Hematopoietic multipotent progenitor cell (in vitro differentiated cells): Measurements from ENCODE around the gene C19orf12. TPM values are rescaled to one million over a fixed set of nuclear protein-coding genes. Genes with fewer than 3 reads are reported as not detected.

Experiments used
- DNase-seq, 3 donors: peaks; one replicate each; pipeline ENCODE4 v3.0.0-alpha.2; 2011 to 2015; ENCODE audit warnings: low read depth in 2 of 3, low spot score in 2 of 3
- total RNA-seq: library from RNA; depleted of rRNA; stranded (reverse); fragments of >200 nt; gene quantifications from one replicate; pipeline ENCODE4 v1.2.3, GENCODE V29; 2012

The C19orf12 gene
- total RNA-seq, 1 donor: 15.9 TPM

DNA sequence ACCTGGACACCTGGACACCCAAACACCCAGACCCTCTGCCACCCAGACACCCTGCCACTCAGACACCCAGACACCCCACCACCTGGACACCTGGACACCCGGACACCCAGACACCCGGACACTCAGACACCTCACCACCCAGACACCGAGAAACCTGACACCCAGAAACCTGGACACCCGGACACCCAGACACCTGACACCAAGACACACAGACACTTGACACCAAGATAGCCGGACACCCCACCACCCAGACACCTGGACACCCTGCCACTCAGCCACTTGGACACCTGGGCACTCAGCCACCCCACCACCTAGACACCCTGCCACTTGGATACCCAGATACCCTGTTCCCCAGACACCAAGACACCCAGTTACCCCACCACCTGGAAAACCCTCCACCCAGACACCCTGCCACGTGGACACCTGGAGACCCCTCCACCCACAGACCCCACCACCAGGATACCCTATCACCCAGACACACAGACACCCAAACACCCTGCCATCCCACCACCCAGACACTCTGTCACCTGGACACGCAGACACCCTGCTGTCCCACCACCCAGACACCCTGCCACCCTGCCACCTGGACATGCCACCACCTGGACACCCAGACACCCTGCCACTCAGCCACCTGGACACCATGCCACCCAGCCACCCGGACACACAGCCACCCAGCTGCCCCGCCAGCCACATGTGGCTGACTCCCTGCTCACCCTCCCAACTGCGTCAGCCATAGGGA, 17.4 kb downstream of the C19orf12 start:
- DNase-seq: no peak

GRCh38 chr19:29696565-29696846, 18.6 kb downstream of the C19orf12 start:
- no peak for DNase-seq

DNA sequence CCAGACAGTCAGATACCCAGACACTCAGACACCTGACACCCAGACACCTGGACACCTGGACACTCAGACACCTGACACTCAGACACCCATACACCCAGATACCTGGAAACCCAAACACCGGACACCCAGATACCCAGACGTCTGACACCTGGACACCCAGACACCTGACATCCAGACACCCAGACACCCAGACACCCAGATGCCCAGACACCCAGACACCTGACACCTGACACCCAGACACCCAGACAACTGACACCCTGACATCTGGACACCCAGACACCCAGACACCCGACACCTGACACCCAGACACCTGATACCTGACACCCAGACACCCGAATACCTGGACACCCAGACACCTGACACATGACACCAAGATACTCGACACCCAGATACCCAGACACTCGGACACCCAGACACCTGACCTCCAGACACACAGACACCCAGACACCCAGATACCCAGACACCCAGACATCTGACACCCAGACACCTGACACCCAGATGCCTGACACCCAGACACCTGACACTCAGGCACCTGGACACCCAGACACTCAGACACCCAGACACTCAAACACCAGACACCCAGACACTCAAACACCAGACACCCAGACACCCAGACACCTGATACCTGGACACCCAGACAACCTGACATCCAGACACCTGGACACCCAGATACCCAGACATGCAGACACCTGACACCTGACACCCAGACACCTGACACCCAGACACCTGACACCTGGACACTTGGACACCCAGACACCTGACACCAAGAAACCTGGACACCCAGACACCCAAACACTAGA, 19.1 kb downstream of the C19orf12 start:
- DNase-seq: no peak

GRCh38 chr19:29694669-29695627, 20.1 kb downstream of the C19orf12 start:
- peak in 2 of 3 donors; percentile 77 to 81 for DNase-seq

GRCh38 chr19:29694161-29694560, 20.9 kb downstream of the C19orf12 start:
- DNase-seq: no peak

DNA sequence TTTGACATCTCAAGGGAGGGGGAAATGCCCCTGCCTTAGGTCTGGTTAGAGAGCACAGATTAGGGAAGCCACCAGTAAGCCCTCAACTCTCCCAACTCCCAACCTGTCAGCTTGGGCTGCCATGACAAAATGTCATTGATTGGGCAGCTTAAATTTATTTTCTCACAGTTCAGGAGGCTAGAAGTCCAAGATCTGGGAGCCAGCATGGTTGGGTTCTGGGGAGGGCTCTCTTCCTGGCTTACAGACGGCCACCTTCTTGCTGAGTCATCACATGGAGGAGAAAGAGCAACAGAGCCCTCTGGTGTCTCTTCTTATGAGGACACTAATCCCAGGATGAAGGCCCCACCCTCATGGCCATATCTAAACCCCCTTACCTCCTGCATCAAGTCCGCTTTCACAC, 24.2 kb downstream of the C19orf12 start:
- DNase-seq: peak in 2 of 3 donors; percentile 51 to 74

GRCh38 chr19:29687897-29688728, 26.9 kb downstream of the C19orf12 start:
- DNase-seq: peak in 1 of 3 donors; percentile 38

DNA sequence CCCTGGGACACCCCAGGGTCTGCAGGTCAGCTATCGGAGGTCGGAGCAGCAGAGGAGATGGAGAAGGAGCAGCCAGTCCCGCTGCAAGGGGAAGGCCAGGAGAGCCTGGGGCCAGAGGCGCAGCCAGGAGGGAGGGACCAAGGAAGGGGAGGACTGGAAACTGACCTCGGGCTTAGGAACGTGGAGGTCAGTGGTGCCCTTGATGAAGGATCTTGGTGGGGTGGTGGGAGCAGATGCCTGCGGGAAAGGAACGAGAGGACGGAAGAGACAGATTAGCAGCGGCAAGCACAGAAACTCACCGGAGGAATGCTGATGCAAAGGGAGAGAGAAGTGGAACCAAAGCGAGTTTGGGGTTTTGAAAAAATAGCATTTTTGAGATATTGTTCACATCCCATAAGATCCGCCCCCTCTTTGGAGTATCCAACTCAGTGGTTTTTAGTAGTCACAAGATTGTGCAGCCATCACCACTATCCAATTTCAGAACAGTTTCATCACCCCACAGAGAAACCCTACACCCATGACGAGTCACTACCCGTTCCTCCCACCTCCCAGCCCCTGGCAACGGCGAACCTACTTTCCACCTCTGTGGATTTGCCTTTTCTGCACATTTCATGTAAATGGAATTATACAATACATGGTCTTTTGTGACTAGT, 27.7 kb downstream of the C19orf12 start:
- DNase-seq: no peak

DNA sequence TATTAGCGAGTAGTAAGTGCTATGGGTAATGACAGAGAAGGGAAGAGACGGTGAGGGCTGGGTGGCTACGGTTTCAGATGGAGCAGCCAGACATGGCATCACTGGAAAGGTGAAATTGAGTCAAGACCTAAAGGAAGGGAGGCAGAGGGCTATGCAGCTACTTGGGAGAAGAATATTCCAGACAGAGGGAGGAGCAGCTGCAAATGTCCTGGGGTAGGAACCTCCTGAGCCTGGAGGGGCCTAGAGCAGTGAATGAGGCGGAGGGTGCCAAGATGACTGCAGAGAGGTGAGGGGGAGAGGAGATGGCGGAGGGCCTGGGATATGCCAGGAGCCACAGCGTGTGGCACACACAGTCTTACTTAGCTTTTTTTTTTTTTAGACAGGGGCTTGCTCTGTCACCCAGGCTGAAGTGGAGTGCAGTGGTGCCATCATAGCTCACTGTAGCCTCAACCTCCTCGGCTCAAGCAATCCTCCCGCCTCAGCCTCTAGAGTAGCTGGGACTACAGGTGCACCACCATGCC, 28.7 kb downstream of the C19orf12 start:
- DNase-seq: no peak

- DNase-seq: no peak
Observed at GRCh38 chr19:29685326-29685725, 29.7 kb downstream of the C19orf12 start.

GRCh38 chr19:29683009-29683408, 32.1 kb downstream of the C19orf12 start:
- no peak for DNase-seq

DNA sequence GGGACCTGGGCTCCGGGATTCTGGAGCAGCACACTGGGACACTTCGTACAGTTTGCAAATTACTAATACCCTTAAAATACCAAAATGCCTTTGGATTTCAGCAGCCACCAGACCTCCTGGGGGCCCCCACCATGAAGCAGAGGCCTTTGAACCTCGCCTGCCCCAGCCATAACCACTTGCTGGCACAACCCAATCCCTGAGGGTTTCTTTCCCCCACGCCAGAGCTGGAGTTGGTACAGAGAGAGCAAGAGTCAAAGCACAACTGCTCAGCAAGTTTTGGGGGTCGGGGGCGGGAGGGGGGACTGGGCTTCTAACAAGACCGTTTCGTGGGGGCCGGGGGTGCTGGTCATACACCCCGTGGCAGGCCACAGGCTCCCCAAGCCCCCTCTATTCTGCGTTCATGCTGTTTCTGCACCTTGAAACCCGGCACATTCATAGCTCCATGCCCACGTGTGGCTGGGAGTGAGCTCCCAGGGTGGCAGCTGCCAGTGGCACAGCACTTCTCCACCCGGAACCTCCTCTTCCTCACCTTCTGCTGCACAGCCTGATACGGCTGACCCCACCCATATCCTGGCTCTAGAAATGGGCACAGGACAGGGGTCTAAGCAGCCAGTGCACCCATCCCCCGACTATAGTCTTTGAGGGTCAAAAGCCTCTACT, 32.7 kb downstream of the C19orf12 start:
- no peak for DNase-seq

DNA sequence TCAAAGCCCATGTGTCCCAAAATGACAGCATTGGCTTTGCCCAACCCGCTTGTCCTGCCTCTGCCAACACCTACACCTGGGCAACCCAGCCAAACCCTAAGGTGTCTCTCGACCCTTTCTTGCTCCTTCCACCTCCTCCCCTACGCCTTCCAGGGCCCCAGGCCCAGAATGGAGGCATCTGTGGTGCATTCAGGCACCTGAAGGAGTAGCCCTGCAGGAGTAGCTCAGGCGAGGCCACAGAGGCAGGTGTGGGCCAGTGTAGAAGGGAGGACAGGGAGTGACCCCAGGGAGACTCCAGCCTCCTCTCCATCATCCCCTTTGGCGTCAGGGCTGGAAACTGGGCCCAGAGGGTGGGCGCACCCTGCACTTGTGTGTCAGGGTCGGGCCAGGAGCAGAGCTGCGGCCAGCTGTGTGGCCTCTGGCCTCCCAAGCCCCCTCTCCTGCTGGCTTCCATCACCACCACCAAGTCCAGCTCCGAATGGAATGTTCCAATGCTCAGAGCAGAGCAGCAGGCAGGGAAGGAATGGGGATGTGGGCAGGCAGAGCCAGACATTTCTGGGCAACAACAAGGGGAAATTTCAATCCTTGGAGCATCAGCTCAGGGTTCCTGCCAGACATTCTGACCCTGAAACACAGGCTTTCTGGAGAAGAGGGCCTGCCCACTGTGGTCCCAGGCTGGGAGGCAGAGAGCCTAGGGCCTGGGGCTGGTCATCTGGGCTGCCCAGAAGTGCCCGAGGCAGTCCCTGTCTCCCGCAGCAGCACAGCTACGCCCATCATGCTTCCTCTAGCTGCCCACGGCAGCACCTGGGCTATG, 33.4 kb downstream of the C19orf12 start:
- no peak for DNase-seq

GRCh38 chr19:29680937-29681336, 34.1 kb downstream of the C19orf12 start:
- no peak for DNase-seq

GRCh38 chr19:29680447-29680846, 34.6 kb downstream of the C19orf12 start:
- DNase-seq: peak in 2 of 3 donors; percentile 73 to 80

GRCh38 chr19:29679598-29680210, 35.4 kb downstream of the C19orf12 start:
- no peak for DNase-seq

GRCh38 chr19:29678484-29679106, 36.5 kb downstream of the C19orf12 start:
- DNase-seq: no peak
